ENCODE data around the gene HTR2B.
"Not testable (repeated sequence)": the region's sequence is repeated elsewhere in the genome, so short reads cannot be mapped to it uniquely, and the experiment has no call there.

HTR2B gene

GRCh38 chr2:231133365-231134099 lies 8.7 kb upstream of the HTR2B start:
- DNase-seq (ENCODE audit: low spot score), result no peak

DNA sequence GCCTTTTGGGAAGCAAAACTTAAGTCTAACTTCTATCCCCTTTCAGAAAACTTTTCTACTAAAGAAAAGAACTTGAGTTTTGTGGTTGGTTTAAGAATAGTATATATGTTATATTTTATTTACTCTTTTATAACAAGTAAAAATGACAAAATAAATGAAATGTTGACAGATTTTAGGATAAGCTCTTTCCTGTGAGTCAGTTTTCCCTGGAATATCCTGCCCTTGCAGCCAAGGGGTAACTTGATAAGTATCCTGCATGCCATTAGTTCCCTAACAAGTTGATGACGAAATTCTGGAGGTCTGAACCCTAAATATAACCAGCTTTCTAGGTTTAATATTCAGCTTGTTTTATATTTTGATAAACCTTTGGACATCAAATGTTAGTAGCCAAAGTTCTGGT lies 7.3 kb upstream of the HTR2B start:
- DNase-seq (ENCODE audit: low spot score), result no peak

- DNase-seq (ENCODE audit: low spot score), result no peak
These were observed 5.7 kb upstream of the HTR2B start for GRCh38 chr2:231130336-231131056.

DNA sequence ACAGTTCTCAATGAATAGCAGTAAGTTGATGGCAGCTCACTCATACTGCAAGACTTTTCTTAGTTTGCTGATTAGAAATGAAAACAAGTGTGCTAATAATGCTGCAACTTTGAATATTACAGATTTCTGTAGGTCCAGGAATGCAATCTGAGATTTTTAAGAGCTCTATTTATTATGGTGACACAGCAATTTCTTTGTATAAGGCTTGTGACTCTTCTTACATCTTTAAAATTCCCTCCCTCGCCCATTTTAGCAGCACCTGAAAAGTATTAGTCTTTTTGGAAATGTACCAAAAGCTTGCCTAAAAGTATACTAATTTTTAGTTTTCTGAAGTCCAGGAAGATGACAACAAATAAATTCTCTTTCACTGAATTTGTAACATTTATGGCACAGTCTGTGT lies 4.4 kb upstream of the HTR2B start:
- no peak for DNase-seq (ENCODE audit: low spot score)

DNA sequence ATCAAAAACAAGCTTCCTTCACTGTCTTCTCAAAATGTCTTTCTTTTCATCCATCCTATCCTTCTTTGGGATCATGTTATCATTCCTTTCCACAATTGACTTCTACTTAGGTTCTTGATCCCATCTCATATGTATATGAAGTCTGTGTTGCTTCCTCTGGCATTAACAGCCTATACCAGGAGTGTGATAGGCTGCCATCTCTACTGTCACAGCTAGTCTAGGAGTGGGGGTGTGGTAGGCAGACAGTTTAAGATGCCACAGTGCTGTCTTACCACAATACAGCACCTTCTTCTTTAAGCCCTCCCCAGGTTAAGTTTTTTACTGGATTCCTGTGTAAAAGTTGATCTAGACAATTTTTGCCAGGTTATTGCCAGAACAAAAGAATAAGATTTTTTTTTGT lies 3.7 kb upstream of the HTR2B start:
- no peak for DNase-seq (ENCODE audit: low spot score)

GRCh38 chr2:231127936-231128335 lies 3.1 kb upstream of the HTR2B start:
- no peak for DNase-seq (ENCODE audit: low spot score)

- DNase-seq (ENCODE audit: low spot score), result no peak
These were observed 2.6 kb upstream of the HTR2B start for GRCh38 chr2:231127480-231127879.

DNA sequence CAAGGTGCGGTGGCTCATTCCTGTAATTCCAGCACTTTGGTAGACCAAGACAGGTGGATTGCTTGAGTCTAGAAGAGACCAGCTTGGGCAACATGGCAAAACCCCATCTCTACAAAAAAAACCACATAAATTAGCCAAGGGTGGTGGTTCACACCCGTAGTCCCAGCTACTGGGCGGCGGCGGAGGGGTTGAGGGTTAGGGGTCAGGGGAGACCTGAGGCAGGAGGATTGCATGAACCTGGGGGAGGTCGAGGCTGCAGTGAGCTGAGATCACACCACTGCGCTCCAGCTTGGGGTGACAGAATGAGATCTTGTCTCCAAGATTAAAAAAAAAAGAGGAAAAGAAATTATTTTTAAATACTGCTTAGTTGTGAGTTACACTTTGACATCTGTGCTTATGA lies 1.3 kb upstream of the HTR2B start:
- DNase-seq (ENCODE audit: low spot score), result no peak

DNA sequence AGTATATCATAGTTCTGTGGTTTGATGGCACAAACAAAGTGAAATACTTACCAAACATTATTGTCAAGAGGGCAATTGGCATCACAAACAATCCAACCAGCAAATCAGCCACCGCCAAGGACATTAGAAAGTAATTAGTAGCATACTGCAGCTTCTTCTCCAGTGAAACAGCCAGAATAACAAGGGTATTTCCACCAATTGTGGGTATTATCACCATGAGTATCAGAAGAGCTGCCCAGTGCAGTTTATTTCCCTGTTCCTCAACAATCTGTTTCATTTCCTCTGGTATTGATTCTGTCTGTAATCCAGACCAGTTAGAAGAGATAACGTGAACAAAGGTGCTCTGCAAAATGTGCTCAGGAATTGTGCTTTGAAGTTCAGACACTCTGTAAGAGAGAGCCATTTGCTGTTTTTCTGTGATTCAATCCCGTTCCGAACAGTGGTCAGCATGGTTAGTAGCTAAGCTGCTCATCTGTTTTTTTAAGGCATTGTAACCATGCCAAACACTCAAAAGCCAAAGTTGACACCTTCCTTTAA lies 1.4 kb downstream of the HTR2B start:
- no peak for DNase-seq (ENCODE audit: low spot score)

GRCh38 chr2:231118614-231118942 lies 6.3 kb downstream of the HTR2B start:
- DNase-seq (ENCODE audit: low spot score), result no peak

DNA sequence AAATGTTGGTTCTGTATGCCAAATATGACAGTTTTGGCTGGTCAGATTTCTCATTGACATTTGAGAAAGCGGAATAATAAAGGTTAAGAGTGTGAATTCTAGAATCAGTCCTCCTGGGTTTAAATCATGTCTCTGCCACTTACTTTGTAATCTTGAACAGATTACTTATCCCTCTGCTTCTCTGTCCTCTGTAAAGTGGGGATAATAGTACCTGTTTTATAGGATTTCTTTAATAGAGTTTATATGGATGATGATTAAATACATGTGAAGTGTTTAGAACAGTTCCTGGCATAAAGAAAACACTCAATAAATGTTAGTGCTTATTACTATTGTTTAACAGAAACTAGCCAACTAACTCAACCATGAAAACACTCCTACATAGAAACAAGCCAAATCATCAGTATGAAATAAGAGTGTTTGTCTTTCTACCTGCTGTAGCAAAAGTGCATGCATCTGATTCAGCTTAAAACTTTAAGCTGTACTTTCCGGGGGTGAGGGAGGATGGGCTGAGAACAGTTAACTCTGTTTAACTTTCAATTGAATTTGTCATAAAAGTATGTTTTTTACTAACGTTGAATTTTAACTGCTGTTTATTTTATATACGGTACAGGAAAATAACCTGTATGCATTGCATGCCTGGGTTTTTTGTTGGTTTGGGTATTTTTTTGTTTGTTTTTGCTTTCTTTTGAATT lies 6.8 kb downstream of the HTR2B start:
- DNase-seq (ENCODE audit: low spot score), result no peak

DNA sequence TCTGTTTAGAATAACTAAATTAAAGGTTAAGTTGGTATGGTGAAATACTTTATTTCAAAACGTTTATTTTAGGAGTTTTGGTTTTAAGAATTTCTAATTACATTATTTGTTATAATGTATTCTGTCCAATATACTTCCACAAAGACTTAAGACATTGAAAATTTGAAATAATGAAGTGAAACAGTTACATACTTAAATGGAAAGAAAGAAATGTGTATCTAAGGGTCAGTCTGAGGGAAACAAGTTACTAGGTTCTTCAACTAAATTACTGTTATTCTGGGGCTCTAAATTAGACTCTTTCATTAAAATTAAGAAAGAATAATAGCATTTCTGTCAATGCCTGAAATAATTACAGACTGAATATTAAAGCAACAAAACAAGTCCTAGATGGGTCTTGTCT lies 7.7 kb downstream of the HTR2B start:
- DNase-seq (ENCODE audit: low spot score), result no peak

DNA sequence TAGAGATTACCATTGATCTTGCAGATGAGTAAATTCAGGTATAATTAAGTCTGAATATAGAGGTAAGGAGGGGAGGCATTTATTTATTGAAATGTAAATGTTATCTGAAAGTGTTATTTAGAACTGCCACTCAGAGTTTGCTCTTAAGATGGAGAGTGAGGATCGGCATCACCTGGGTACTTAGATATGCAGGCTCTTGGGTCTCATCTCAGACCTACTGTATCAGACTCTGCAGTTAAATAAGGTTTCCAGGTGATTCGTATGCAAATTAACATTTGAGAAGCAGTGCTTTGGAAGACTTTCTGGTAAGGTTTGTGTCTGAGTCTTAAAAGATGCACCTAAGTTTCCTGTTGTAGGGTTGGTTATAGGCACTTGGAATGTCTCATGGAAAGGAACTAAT lies 9.2 kb downstream of the HTR2B start:
- DNase-seq (ENCODE audit: low spot score), result no peak

DNA sequence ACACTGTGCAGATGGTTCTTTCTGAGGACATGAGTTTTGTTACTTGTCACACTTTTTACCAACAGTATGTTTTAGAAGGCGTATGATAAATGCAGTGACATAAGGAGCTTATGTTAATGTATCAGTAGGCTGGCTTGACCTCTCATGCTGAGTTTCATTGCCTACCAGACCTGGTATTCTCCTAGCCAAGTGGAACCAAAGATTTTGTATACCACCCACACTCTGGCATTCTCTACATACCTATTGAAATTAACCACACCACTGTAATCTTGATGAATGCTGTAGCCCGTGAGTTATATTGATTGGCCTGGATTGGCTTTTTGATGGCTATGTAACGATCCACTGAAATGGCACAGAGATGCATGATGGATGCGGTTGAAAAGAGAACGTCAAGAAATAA lies 11.4 kb downstream of the HTR2B start:
- no peak for DNase-seq (ENCODE audit: low spot score)

GRCh38 chr2:231111987-231112386 lies 12.9 kb downstream of the HTR2B start:
- no peak for DNase-seq (ENCODE audit: low spot score)

- no peak for DNase-seq (ENCODE audit: low spot score)
These were observed 14.3 kb downstream of the HTR2B start for GRCh38 chr2:231110551-231110950.

GRCh38 chr2:231104115-231104713 lies 20.6 kb downstream of the HTR2B start:
- peak; percentile 75 for DNase-seq (ENCODE audit: low spot score)

- DNase-seq (ENCODE audit: low spot score), result no peak
These were observed 22.1 kb downstream of the HTR2B start for GRCh38 chr2:231102772-231103171.

DNA sequence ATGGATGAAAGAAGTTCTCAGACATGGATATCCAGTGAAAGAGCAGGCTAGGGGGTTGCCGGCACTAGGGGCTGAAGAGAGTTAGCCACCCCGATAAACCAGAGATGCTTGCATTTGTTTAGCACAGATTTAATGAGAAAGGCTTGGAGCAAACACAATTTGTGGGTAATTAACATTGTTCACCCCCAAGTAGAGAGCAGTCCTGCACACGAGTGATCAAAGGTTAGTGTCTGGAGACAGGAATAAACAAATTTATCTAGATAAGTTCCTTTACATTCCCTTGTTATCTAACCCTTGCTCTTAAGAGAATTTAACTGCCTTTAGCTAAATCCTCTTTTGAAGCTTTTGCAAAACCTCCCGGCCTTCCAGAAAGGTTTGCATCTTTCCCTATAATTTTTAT lies 23.9 kb downstream of the HTR2B start:
- no peak for DNase-seq (ENCODE audit: low spot score)

DNA sequence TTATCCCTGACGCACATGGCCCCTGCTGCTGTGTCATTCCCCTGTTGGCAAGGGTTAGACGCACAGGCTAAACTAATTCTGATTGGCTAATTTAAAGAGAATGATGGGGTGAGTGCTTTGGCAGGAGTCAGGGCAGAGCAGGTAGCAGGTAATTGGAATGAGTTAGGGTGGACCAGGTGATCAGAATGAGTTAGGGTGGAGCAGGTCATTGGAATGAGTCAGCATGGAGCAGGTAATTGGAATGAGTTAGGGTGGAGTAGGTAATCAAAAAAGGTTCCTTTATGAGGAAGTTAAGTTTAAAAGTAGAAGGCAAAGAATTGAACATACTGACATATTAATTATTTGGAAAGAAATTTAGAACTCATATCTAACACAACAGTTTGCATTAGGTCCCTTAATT lies 24.5 kb downstream of the HTR2B start:
- not testable (repeated sequence) for DNase-seq (ENCODE audit: low spot score)

GRCh38 chr2:231099918-231100317 lies 24.9 kb downstream of the HTR2B start:
- no peak for DNase-seq (ENCODE audit: low spot score)

- no peak for DNase-seq (ENCODE audit: low spot score)
These were observed 30.0 kb downstream of the HTR2B start for GRCh38 chr2:231094736-231095346.

All from RKO (cell line).